GM23248 (cell line): Measurements from ENCODE around the gene BLMH. TPM values are rescaled to one million over a fixed set of nuclear protein-coding genes. Genes with fewer than 3 reads are reported as not detected.

ENCODE experiments used
- DNase-seq: peaks from one replicate; pipeline ENCODE4 v3.0.0-alpha.2; 2015
- H2AFZ ChIP-seq: fragments of 200-600 bp; sonication (generic); 2 replicates; pipeline ENCODE4 v1.6.1; 2016; ENCODE audit warnings: antibody characterized with exemption
- H3F3A ChIP-seq: fragments of 200-600 bp; sonication (generic); 2 replicates; pipeline ENCODE4 v1.6.1; 2016; ENCODE audit warnings: mild to moderate bottlenecking, antibody characterized with exemption, mixed run types; ENCODE audit not compliant: insufficient read depth
- H3K27ac ChIP-seq: fragments of 200-600 bp; sonication (generic); 2 replicates; pipeline ENCODE4 v1.5.1; 2016; ENCODE audit warnings: mild to moderate bottlenecking
- H3K27me3 ChIP-seq: fragments of 200-600 bp; sonication (generic); replicated peaks from 2 replicates; pipeline ENCODE4 v1.6.1; 2016; ENCODE audit warnings: mild to moderate bottlenecking; ENCODE audit not compliant: insufficient read depth
- H3K36me3 ChIP-seq: fragments of 200-600 bp; sonication (generic); 2 replicates; pipeline ENCODE4 v1.6.1; 2016; ENCODE audit warnings: low read depth, mild to moderate bottlenecking
- H3K4me1 ChIP-seq: fragments of 200-600 bp; sonication (generic); 2 replicates; pipeline ENCODE4 v1.6.1; 2016; ENCODE audit warnings: mild to moderate bottlenecking; ENCODE audit not compliant: insufficient read depth
- H3K4me2 ChIP-seq: fragments of 200-600 bp; sonication (generic); one replicate; pipeline ENCODE4 v1.6.1; 2016; ENCODE audit warnings: mild to moderate bottlenecking; ENCODE audit not compliant: unreplicated experiment
- H3K4me3 ChIP-seq: fragments of 200-600 bp; sonication (generic); 2 replicates; pipeline ENCODE4 v1.5.1; 2016; ENCODE audit warnings: mild to moderate bottlenecking
- H3K79me2 ChIP-seq: fragments of 200-600 bp; sonication (generic); 2 replicates; pipeline ENCODE4 v1.6.1; 2016; ENCODE audit warnings: mild to moderate bottlenecking; ENCODE audit not compliant: insufficient read depth
- H3K9ac ChIP-seq: fragments of 200-600 bp; sonication (generic); 2 replicates; pipeline ENCODE4 v1.6.1; 2016; ENCODE audit warnings: mild to moderate bottlenecking
- H3K9me2 ChIP-seq: fragments of 200-600 bp; sonication (generic); 2 replicates; pipeline ENCODE4 v1.6.1; 2016; ENCODE audit warnings: mixed run types, mild to moderate bottlenecking, moderate library complexity; ENCODE audit not compliant: insufficient read depth
- H3K9me3 ChIP-seq: fragments of 200-600 bp; sonication (generic); one replicate; pipeline ENCODE4 v1.6.1; 2017; ENCODE audit warnings: low read depth
- H4K20me1 ChIP-seq: fragments of 200-600 bp; sonication (generic); 2 replicates; pipeline ENCODE4 v1.6.0; 2016; ENCODE audit not compliant: insufficient read depth
- EZH2 ChIP-seq: fragments of 200-600 bp; sonication (generic); IDR thresholded peaks from 2 replicates; pipeline ENCODE4 v1.6.1; 2018; ENCODE audit warnings: antibody characterized with exemption, mild to moderate bottlenecking; ENCODE audit not compliant: insufficient read depth, poor library complexity, severe bottlenecking
- EZH2phosphoT487 ChIP-seq: fragments of 200-600 bp; sonication (generic); IDR thresholded peaks from 2 replicates; pipeline ENCODE4 v1.6.1; 2018; ENCODE audit warnings: antibody characterized with exemption, moderate library complexity, mild to moderate bottlenecking, low read depth; ENCODE audit not compliant: insufficient read depth
- WGBS, 2 experiments: methylation state at CpG; one replicate each; pipeline ENCODE4 v1.1.6; 2015 to 2017; ENCODE audit warnings: low lambda C conversion rate in 2 of 2, low coverage in 1 of 2; ENCODE audit errors: missing lambda C conversion rate in 2 of 2; 5-methylcytosine and 5-hydroxymethylcytosine counted together
- in situ Hi-C: fragments of 300-500 bp; cut with MboI; formaldehyde crosslinking; loops from 2 replicates; pipeline ENCODE4 v1.15.0; 2020
- polyA plus RNA-seq: library from polyadenylated mRNA; unstranded; fragments of >200 nt; fragmentation: Nextera tagmentation; extraction: Ambion mirVana; gene quantifications from 2 replicates; pipeline ENCODE4 v1.2.1, GENCODE V29; 2016
- total RNA-seq: library from RNA; depleted of rRNA; stranded (reverse); fragments of >200 nt; shearing (Covaris generic); gene quantifications from 2 replicates; pipeline ENCODE4 v1.2.3, GENCODE V29; 2014

The BLMH gene
- total and polyA plus RNA-seq, 2 experiments from 2014 or later = 17.3 to 22.4 TPM

- Histone ChIP-seq H3K4me1 (peaks cover 10% of the 10 kb centered on the region), H3K9ac (no peak overlapping the region), H3K9me2 (no peaks in the 10 kb centered on the region), H3K79me2 (no peaks in the 10 kb centered on the region), H3K4me2 (no peak overlapping the region), H4K20me1 (no peaks in the 10 kb centered on the region), H3K36me3 (peaks cover 12% of the 10 kb centered on the region; the same call in 1 of the 2 replicates), H3K4me3 (no peak overlapping the region), H2AFZ (no peak overlapping the region), H3K27ac (no peak overlapping the region), H3K27me3 (no peaks in the 10 kb centered on the region), H3F3A (0 out of 2 replicates have a peak, but pooled peaks cover 8% of the 10 kb centered on the region), H3K9me3 (no peaks in the 10 kb centered on the region)
- TF ChIP-seq EZH2phosphoT487 = no peak
- no peak for TF ChIP-seq EZH2
- no peak for DNase-seq
- in situ Hi-C loops = no loop called here
Measured at GRCh38 chr17:30251931-30252330, 39.8 kb downstream of the BLMH start.

GRCh38 chr17:30249460-30249859 lies 42.3 kb downstream of the BLMH start:
- H3K27ac ChIP-seq = no peak overlapping the region
- no peak for DNase-seq
- no peak overlapping the region for H3K4me3 ChIP-seq
- H3K9me3 ChIP-seq = no peaks in the 10 kb centered on the region
- TF ChIP-seq EZH2phosphoT487 (no peak), EZH2 (no peak)
- WGBS, 2 experiments = 97 to 98% methylated on average over 5 of the region's 5 CpGs
- no peak overlapping the region for H3K9ac ChIP-seq
- peaks cover 10% of the 10 kb centered on the region for H3K4me1 ChIP-seq
- H3K27me3 ChIP-seq = no peaks in the 10 kb centered on the region
- H4K20me1 ChIP-seq = no peaks in the 10 kb centered on the region
- peaks cover 14% of the 10 kb centered on the region; the same call in 1 of the 2 replicates for H3K36me3 ChIP-seq
- H3K4me2 ChIP-seq = no peak overlapping the region
- no peaks in the 10 kb centered on the region for H3K79me2 ChIP-seq
- in situ Hi-C loops = no loop called here
- peaks cover 18% of the 10 kb centered on the region for H3F3A ChIP-seq
- H2AFZ ChIP-seq = no peak overlapping the region
- no peaks in the 10 kb centered on the region for H3K9me2 ChIP-seq

- no peak overlapping the region for H3K27ac ChIP-seq
- H3K79me2 ChIP-seq = no peaks in the 10 kb centered on the region
- 93 to 100% methylated on average over 2 of the region's 2 CpGs for WGBS, 2 experiments
- TF ChIP-seq EZH2phosphoT487 (no peak), EZH2 (no peak)
- no peak overlapping the region for H2AFZ ChIP-seq
- H3K4me1 ChIP-seq = peaks cover 14% of the 10 kb centered on the region
- no peaks in the 10 kb centered on the region for H4K20me1 ChIP-seq
- peaks cover 20% of the 10 kb centered on the region for H3F3A ChIP-seq
- no peak overlapping the region for H3K4me3 ChIP-seq
- H3K27me3 ChIP-seq = no peaks in the 10 kb centered on the region
- peaks cover 14% of the 10 kb centered on the region; the same call in 1 of the 2 replicates for H3K36me3 ChIP-seq
- H3K9ac ChIP-seq = no peak overlapping the region
- DNase-seq = no peak
- no peak overlapping the region for H3K4me2 ChIP-seq
- in situ Hi-C loops = no loop called here
- no peaks in the 10 kb centered on the region for H3K9me2 ChIP-seq
- no peaks in the 10 kb centered on the region for H3K9me3 ChIP-seq
Measured at GRCh38 chr17:30248786-30249185, 43.0 kb downstream of the BLMH start.

GRCh38 chr17:30246460-30246859 lies 45.3 kb downstream of the BLMH start:
- no peak overlapping the region for H3K4me3 ChIP-seq
- H3K4me1 ChIP-seq = peaks cover 14% of the 10 kb centered on the region
- H2AFZ ChIP-seq = no peak overlapping the region
- WGBS, 2 experiments = 89 to 92% methylated on average over 7 of the region's 7 CpGs
- H3K27ac ChIP-seq = no peak overlapping the region
- H3K79me2 ChIP-seq = no peaks in the 10 kb centered on the region
- H3K36me3 ChIP-seq = peaks cover 9% of the 10 kb centered on the region; the same call in 1 of the 2 replicates
- in situ Hi-C loops = no loop called here
- no peak overlapping the region for H3K4me2 ChIP-seq
- no peak for DNase-seq
- H3K9me2 ChIP-seq = no peaks in the 10 kb centered on the region
- no peak overlapping the region for H3K9ac ChIP-seq
- TF ChIP-seq EZH2 (no peak), EZH2phosphoT487 (no peak)
- H4K20me1 ChIP-seq = no peaks in the 10 kb centered on the region
- H3F3A ChIP-seq = peaks cover 20% of the 10 kb centered on the region
- no peaks in the 10 kb centered on the region for H3K27me3 ChIP-seq
- no peaks in the 10 kb centered on the region for H3K9me3 ChIP-seq
